ENCODE measurements around the gene PLK2.

PLK2 gene

GRCh38 chr5:58460002-58460731, at the start of gene PLK2:
TSS of gene PLK2 (minus strand) at chr5:58460086. CDS start at chr5:58459959, 127 bp downstream.
- DNase-seq (ENCODE audit: low read depth in 2 of 2) = peak; percentile 84 to 86

- DNase-seq (ENCODE audit: low read depth in 2 of 2) = no peak
Measured at GRCh38 chr5:58507715-58508114, 47.8 kb upstream of the PLK2 start.

GRCh38 chr5:58505971-58506640, 46.2 kb upstream of the PLK2 start:
- no peak for DNase-seq (ENCODE audit: low read depth in 2 of 2)

- no peak for DNase-seq (ENCODE audit: low read depth in 2 of 2)
Measured at GRCh38 chr5:58505502-58505901, 45.6 kb upstream of the PLK2 start.

- no peak for DNase-seq (ENCODE audit: low read depth in 2 of 2)
Measured at GRCh38 chr5:58504766-58505165, 44.9 kb upstream of the PLK2 start.

GRCh38 chr5:58503390-58504046, 43.6 kb upstream of the PLK2 start:
- DNase-seq (ENCODE audit: low read depth in 2 of 2) = no peak

- DNase-seq (ENCODE audit: low read depth in 2 of 2) = no peak
Measured at GRCh38 chr5:58501778-58502417, 42.0 kb upstream of the PLK2 start.

- no peak for DNase-seq (ENCODE audit: low read depth in 2 of 2)
Measured at GRCh38 chr5:58499941-58500340, 40.1 kb upstream of the PLK2 start.

GRCh38 chr5:58499231-58499630, 39.3 kb upstream of the PLK2 start:
- DNase-seq (ENCODE audit: low read depth in 2 of 2) = no peak

GRCh38 chr5:58498340-58498942, 38.6 kb upstream of the PLK2 start:
- no peak for DNase-seq (ENCODE audit: low read depth in 2 of 2)

- DNase-seq (ENCODE audit: low read depth in 2 of 2) = no peak
Measured at GRCh38 chr5:58497921-58498320, 38.0 kb upstream of the PLK2 start.

GRCh38 chr5:58497386-58497785, 37.5 kb upstream of the PLK2 start:
- DNase-seq (ENCODE audit: low read depth in 2 of 2) = no peak

- DNase-seq (ENCODE audit: low read depth in 2 of 2) = no peak
Measured at GRCh38 chr5:58496488-58496887, 36.6 kb upstream of the PLK2 start.

- no peak for DNase-seq (ENCODE audit: low read depth in 2 of 2)
Measured at GRCh38 chr5:58493141-58493540, 33.3 kb upstream of the PLK2 start.

GRCh38 chr5:58491216-58491892, 31.5 kb upstream of the PLK2 start, which contains the start of gene GAPT:
TSS of gene GAPT (plus strand) at chr5:58491435. CDS start at chr5:58494537, 3,102 bp downstream.
- no peak for DNase-seq (ENCODE audit: low read depth in 2 of 2)

- no peak for DNase-seq (ENCODE audit: low read depth in 2 of 2)
Measured at GRCh38 chr5:58490402-58491050, 30.6 kb upstream of the PLK2 start.

- DNase-seq (ENCODE audit: low read depth in 2 of 2) = no peak
Measured at GRCh38 chr5:58486290-58486689, 26.4 kb upstream of the PLK2 start.

GRCh38 chr5:58484505-58484904, 24.6 kb upstream of the PLK2 start:
- no peak for DNase-seq (ENCODE audit: low read depth in 2 of 2)

- no peak for DNase-seq (ENCODE audit: low read depth in 2 of 2)
Measured at GRCh38 chr5:58482536-58482935, 22.6 kb upstream of the PLK2 start.

- DNase-seq (ENCODE audit: low read depth in 2 of 2) = no peak
Measured at GRCh38 chr5:58481828-58482227, 21.9 kb upstream of the PLK2 start.
